SK-N-SH treated with all-trans-retinoic acid at 6 μM for 48 hours (cell line): ENCODE results near the gene LYST.

Experiments used
- ARNTL ChIP-seq: fragments of 450-650 bp; formaldehyde crosslinking; IDR thresholded peaks from 2 replicates; pipeline ENCODE4 v1.5.0; 2020; ENCODE audit warnings: low read depth, mild to moderate bottlenecking, moderate library complexity, borderline replicate concordance
- CREB5 ChIP-seq: fragments of 250-450 bp; sonication (Bioruptor Pico); IDR thresholded peaks from 2 replicates; pipeline ENCODE4 v1.5.1; 2020; ENCODE audit warnings: low read depth, mild to moderate bottlenecking, moderate library complexity
- CSDC2 ChIP-seq: fragments of 250-450 bp; sonication (Bioruptor Pico); IDR thresholded peaks from 2 replicates; pipeline ENCODE4 v1.5.0; 2020; ENCODE audit warnings: mild to moderate bottlenecking, moderate library complexity
- POU6F1 ChIP-seq: fragments of 250-450 bp; sonication (Bioruptor Pico); IDR thresholded peaks from 2 replicates; pipeline ENCODE4 v1.8.0; 2021; ENCODE audit warnings: low read depth, mild to moderate bottlenecking, moderate library complexity, borderline replicate concordance
- ZNF8 ChIP-seq: fragments of 450-650 bp; formaldehyde crosslinking; IDR thresholded peaks from 2 replicates; pipeline ENCODE4 v1.5.0; 2020; ENCODE audit warnings: mild to moderate bottlenecking, moderate library complexity

- TF ChIP-seq CSDC2 (CRISPR knock-in tag), result no peak
- TF ChIP-seq CREB5, result no peak
- no peak for TF ChIP-seq POU6F1 (CRISPR knock-in tag)
- TF ChIP-seq ARNTL (CRISPR knock-in tag), result no peak
- TF ChIP-seq ZNF8 (CRISPR knock-in tag), result no peak
Measured at GRCh38 chr1:235657269-235657668, 209.4 kb downstream of the LYST start.
